ENCODE measurements around the gene XRCC2. TPM values are rescaled to one million over a fixed set of nuclear protein-coding genes. Genes with fewer than 3 reads are reported as not detected.

Gene XRCC2
- total and polyA plus RNA-seq, 2 experiments from 2014 or later = 18.9 to 33.2 TPM

DNA sequence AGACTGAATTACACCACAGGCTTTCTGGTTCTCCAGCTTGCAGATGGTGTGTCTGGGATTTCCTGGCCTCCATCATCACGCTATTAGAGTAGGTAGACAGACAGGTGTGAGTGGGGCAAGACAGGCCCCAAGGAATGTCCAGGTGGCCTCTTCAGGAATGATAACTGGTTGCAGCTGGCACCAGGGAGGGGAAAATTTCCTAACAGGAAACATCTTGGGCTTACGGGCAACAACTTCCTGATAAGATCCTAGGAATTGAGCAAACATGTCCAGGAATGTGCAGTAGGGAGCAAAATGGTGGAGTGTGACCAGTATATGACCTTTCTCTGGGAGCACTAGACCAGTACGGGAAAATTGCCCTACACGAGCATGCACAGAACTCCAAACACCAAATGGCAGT lies 11.3 kb downstream of the XRCC2 start:
- Histone ChIP-seq H2AFZ (no peak overlapping the region), H4K20me1 (replicated peaks; ENCODE audit: insufficient read depth) (peaks cover 71% of the 10 kb centered on the region), H3K4me1 (ENCODE audit: insufficient read depth) (no peaks in the 10 kb centered on the region), H3F3A (replicated peaks; ENCODE audit: low read depth) (no peaks in the 10 kb centered on the region; the same call in 1 of the 2 replicates), H3K36me3 (ENCODE audit: insufficient read depth) (peaks cover 23% of the 10 kb centered on the region), H3K4me3 (no peak overlapping the region), H3K9me2 (ENCODE audit: insufficient read depth) (no peaks in the 10 kb centered on the region), H3K27me3 (ENCODE audit: insufficient read depth) (no peaks in the 10 kb centered on the region), H3K4me2 (no peak overlapping the region), H3K79me2 (replicated peaks; ENCODE audit: insufficient read depth) (peaks cover 98% of the 10 kb centered on the region), H3K27ac (ENCODE audit: low read depth) (no peak overlapping the region)
- ATAC-seq (no peak), DNase-seq (ENCODE audit: low spot score) (no peak)
- TF ChIP-seq POLR2AphosphoS5 (IDR thresholded peaks at IDR 0.05; ENCODE audit: low read depth) (no peak), NANOG (IDR thresholded peaks at IDR 0.05; ENCODE audit: borderline replicate concordance) (no peak), ZNF114 (CRISPR knock-in tag; IDR thresholded peaks at IDR 0.05) (no peak), JUNB (IDR thresholded peaks at IDR 0.05; ENCODE audit: unreplicated experiment) (no peak), EZH2phosphoT487 (IDR thresholded peaks at IDR 0.05; ENCODE audit: unreplicated experiment) (no peak), CREB1 (CRISPR knock-in tag; IDR thresholded peaks at IDR 0.05; ENCODE audit: low read depth) (no peak), EZH2 (IDR thresholded peaks at IDR 0.05; ENCODE audit: low read depth, unreplicated experiment) (no peak), ZNF331 (CRISPR knock-in tag; IDR thresholded peaks at IDR 0.05; ENCODE audit: low read depth) (no peak), STAT1 (IDR thresholded peaks at IDR 0.05; ENCODE audit: unreplicated experiment) (no peak)
- TF ChIP-seq, protein P1, sequence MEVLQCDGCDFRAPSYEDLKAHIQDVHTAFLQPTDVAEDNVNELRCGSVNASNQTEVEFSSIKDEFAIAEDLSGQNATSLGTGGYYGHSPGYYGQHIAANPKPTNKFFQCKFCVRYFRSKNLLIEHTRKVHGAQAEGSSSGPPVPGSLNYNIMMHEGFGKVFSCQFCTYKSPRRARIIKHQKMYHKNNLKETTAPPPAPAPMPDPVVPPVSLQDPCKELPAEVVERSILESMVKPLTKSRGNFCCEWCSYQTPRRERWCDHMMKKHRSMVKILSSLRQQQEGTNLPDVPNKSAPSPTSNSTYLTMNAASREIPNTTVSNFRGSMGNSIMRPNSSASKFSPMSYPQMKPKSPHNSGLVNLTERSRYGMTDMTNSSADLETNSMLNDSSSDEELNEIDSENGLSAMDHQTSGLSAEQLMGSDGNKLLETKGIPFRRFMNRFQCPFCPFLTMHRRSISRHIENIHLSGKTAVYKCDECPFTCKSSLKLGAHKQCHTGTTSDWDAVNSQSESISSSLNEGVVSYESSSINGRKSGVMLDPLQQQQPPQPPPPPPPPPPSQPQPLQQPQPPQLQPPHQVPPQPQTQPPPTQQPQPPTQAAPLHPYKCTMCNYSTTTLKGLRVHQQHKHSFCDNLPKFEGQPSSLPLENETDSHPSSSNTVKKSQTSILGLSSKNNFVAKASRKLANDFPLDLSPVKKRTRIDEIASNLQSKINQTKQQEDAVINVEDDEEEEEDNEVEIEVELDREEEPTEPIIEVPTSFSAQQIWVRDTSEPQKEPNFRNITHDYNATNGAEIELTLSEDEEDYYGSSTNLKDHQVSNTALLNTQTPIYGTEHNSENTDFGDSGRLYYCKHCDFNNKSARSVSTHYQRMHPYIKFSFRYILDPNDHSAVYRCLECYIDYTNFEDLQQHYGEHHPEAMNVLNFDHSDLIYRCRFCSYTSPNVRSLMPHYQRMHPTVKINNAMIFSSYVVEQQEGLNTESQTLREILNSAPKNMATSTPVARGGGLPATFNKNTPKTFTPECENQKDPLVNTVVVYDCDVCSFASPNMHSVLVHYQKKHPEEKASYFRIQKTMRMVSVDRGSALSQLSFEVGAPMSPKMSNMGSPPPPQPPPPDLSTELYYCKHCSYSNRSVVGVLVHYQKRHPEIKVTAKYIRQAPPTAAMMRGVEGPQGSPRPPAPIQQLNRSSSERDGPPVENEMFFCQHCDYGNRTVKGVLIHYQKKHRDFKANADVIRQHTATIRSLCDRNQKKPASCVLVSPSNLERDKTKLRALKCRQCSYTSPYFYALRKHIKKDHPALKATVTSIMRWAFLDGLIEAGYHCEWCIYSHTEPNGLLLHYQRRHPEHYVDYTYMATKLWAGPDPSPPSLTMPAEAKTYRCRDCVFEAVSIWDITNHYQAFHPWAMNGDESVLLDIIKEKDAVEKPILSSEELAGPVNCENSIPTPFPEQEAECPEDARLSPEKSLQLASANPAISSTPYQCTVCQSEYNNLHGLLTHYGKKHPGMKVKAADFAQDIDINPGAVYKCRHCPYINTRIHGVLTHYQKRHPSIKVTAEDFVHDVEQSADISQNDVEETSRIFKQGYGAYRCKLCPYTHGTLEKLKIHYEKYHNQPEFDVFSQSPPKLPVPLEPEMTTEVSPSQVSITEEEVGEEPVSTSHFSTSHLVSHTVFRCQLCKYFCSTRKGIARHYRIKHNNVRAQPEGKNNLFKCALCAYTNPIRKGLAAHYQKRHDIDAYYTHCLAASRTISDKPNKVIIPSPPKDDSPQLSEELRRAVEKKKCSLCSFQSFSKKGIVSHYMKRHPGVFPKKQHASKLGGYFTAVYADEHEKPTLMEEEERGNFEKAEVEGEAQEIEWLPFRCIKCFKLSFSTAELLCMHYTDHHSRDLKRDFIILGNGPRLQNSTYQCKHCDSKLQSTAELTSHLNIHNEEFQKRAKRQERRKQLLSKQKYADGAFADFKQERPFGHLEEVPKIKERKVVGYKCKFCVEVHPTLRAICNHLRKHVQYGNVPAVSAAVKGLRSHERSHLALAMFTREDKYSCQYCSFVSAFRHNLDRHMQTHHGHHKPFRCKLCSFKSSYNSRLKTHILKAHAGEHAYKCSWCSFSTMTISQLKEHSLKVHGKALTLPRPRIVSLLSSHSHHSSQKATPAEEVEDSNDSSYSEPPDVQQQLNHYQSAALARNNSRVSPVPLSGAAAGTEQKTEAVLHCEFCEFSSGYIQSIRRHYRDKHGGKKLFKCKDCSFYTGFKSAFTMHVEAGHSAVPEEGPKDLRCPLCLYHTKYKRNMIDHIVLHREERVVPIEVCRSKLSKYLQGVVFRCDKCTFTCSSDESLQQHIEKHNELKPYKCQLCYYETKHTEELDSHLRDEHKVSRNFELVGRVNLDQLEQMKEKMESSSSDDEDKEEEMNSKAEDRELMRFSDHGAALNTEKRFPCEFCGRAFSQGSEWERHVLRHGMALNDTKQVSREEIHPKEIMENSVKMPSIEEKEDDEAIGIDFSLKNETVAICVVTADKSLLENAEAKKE (CRISPR knock-in tag; IDR thresholded peaks at IDR 0.05) = no peak
- TF ChIP-seq, protein P2, sequence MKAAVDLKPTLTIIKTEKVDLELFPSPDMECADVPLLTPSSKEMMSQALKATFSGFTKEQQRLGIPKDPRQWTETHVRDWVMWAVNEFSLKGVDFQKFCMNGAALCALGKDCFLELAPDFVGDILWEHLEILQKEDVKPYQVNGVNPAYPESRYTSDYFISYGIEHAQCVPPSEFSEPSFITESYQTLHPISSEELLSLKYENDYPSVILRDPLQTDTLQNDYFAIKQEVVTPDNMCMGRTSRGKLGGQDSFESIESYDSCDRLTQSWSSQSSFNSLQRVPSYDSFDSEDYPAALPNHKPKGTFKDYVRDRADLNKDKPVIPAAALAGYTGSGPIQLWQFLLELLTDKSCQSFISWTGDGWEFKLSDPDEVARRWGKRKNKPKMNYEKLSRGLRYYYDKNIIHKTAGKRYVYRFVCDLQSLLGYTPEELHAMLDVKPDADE (IDR thresholded peaks at IDR 0.05) = no peak
- TF ChIP-seq, protein P3, sequence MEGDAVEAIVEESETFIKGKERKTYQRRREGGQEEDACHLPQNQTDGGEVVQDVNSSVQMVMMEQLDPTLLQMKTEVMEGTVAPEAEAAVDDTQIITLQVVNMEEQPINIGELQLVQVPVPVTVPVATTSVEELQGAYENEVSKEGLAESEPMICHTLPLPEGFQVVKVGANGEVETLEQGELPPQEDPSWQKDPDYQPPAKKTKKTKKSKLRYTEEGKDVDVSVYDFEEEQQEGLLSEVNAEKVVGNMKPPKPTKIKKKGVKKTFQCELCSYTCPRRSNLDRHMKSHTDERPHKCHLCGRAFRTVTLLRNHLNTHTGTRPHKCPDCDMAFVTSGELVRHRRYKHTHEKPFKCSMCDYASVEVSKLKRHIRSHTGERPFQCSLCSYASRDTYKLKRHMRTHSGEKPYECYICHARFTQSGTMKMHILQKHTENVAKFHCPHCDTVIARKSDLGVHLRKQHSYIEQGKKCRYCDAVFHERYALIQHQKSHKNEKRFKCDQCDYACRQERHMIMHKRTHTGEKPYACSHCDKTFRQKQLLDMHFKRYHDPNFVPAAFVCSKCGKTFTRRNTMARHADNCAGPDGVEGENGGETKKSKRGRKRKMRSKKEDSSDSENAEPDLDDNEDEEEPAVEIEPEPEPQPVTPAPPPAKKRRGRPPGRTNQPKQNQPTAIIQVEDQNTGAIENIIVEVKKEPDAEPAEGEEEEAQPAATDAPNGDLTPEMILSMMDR (conservative IDR thresholded peaks at IDR 0.05; ENCODE audit: low read depth in 2 of 2) = no peak
- TF ChIP-seq, protein P4, sequence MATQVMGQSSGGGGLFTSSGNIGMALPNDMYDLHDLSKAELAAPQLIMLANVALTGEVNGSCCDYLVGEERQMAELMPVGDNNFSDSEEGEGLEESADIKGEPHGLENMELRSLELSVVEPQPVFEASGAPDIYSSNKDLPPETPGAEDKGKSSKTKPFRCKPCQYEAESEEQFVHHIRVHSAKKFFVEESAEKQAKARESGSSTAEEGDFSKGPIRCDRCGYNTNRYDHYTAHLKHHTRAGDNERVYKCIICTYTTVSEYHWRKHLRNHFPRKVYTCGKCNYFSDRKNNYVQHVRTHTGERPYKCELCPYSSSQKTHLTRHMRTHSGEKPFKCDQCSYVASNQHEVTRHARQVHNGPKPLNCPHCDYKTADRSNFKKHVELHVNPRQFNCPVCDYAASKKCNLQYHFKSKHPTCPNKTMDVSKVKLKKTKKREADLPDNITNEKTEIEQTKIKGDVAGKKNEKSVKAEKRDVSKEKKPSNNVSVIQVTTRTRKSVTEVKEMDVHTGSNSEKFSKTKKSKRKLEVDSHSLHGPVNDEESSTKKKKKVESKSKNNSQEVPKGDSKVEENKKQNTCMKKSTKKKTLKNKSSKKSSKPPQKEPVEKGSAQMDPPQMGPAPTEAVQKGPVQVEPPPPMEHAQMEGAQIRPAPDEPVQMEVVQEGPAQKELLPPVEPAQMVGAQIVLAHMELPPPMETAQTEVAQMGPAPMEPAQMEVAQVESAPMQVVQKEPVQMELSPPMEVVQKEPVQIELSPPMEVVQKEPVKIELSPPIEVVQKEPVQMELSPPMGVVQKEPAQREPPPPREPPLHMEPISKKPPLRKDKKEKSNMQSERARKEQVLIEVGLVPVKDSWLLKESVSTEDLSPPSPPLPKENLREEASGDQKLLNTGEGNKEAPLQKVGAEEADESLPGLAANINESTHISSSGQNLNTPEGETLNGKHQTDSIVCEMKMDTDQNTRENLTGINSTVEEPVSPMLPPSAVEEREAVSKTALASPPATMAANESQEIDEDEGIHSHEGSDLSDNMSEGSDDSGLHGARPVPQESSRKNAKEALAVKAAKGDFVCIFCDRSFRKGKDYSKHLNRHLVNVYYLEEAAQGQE (IDR thresholded peaks at IDR 0.05; ENCODE audit: unreplicated experiment) = no peak
- peaks cover 66% of the 10 kb centered on the region for H3K36me3 Mint-ChIP-seq (ENCODE audit: low read depth)
- H3K27me3 Mint-ChIP-seq (ENCODE audit: insufficient read depth, low read depth, poor library complexity) = peaks cover 2% of the 10 kb centered on the region
- H3K4me3 Mint-ChIP-seq = no peak overlapping the region
- peaks cover 5% of the 10 kb centered on the region; the same call in 1 of the 3 replicates for H3K4me1 Mint-ChIP-seq
- H3K27ac Mint-ChIP-seq = no peak overlapping the region
- no peaks in the 10 kb centered on the region for H3K9me3 Mint-ChIP-seq

Measured in GM23338 (cell line).